Cardiac atrium fibroblast (primary cell): Measurements from ENCODE around the gene TEP1. TPM values are rescaled to one million over a fixed set of nuclear protein-coding genes. Genes with fewer than 3 reads are reported as not detected.

Experiments
- total RNA-seq: library from RNA; depleted of rRNA; stranded (reverse); fragments of >200 nt; gene quantifications from 2 replicates; pipeline ENCODE4 v1.2.3, GENCODE V29; 2015

The TEP1 gene
- total RNA-seq = 11.3 and 14.6 TPM in 2 replicates

DNA sequence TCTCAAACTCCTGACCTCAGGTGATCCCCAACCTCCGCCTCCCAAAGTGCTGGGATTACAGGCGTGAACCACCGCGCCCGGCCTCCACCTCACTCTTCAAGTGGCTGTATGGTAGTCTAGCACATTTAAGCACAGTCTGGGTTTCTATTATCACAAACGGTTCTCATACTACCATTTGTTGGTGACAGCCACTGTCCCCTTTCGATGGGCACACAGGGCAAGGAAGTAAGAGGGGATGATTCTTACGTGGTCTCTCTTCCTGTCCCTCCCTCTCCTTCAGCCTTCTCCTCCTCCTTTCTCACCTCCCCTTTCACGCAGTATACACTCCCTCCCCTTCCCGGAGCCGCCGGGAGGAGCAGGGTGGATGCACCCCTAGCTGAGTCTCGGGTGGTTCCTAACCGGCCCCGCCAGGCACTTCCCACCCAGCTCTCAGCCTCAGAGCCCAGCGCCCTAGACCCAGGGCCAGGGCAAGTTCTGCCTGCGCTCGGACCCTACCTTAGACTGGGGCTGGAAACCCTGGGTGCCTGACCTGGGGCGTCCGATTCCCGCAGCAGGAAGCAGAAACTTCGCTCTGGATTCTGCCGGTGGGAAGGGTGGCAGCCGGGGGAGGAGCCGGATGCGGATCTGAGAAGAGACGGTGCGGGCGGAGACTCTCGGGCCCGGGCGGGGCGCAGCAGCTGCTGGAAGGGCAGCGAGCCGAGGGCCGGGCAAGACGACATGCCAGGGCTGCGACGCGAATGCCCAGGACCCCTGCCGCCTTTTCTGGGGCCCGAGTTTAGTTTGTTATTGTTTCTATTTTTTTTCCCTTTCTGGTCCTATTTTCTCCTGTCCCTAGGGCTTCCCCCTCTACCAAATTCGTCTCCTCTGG lies at the start of gene TEP1:
Gene TEP1, minus strand, starts transcription at position 626 of the 868 bp plus-strand sequence. CDS start 5,062 bp downstream, outside the sequence.

GRCh38 chr14:20461225-20462141 lies 48.2 kb upstream of the TEP1 start, which contains the start of gene PIP4P1:
Gene PIP4P1, minus strand, starts transcription at chr14:20461434. Its CDS starts 109 bp downstream, at chr14:20461325.

GRCh38 chr14:20454516-20455354 lies 41.4 kb upstream of the TEP1 start, which contains the start of the genes APEX1 and OSGEP:
Gene APEX1, plus strand, starts transcription at chr14:20455226. Its CDS starts 420 bp downstream, at chr14:20455646.
Gene OSGEP, minus strand, starts transcription at chr14:20454812. Its CDS starts 129 bp downstream, at chr14:20454683.

DNA sequence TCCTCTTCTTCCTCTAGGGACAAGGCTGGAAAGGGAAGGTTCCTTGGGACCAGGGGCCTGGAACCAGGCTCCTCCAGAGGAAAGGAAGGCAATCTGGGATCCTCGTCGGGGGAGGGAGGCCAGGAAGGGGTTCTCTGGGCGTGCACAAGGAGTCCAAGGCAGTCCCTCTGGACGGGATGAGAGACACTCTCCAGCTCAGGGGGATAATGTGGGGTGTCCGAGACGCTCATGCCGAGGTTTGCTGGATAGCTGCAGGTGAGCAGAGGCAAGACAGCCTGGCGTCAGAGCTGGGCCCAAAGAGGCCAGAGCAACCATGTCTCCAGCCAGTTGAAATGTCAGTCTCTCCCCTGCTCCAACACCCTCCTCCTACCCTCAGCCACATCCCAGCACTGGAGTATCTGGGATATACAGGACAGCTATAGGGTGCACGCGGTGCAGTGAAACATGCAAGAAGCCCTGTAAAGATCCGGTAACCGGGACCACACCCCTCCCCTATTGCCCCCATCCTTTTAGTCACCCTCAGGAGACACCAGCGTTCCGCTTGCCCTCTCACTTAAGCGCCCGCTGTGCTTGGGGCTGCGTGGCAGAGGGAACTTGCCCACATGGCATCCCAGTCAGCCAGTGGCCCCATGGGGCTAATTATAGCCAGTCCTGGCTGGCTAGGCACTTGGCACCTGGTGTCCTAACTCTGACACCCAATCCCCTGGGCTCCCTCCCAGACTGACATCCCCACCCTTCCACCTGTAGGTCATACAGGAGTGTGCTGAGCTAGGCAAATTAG lies 22.5 kb upstream of the TEP1 start, which contains the start of gene KLHL33:
Gene KLHL33, minus strand, starts transcription at position 585 of the 781 bp plus-strand sequence. Its CDS starts 355 bp downstream, at position 230.

DNA sequence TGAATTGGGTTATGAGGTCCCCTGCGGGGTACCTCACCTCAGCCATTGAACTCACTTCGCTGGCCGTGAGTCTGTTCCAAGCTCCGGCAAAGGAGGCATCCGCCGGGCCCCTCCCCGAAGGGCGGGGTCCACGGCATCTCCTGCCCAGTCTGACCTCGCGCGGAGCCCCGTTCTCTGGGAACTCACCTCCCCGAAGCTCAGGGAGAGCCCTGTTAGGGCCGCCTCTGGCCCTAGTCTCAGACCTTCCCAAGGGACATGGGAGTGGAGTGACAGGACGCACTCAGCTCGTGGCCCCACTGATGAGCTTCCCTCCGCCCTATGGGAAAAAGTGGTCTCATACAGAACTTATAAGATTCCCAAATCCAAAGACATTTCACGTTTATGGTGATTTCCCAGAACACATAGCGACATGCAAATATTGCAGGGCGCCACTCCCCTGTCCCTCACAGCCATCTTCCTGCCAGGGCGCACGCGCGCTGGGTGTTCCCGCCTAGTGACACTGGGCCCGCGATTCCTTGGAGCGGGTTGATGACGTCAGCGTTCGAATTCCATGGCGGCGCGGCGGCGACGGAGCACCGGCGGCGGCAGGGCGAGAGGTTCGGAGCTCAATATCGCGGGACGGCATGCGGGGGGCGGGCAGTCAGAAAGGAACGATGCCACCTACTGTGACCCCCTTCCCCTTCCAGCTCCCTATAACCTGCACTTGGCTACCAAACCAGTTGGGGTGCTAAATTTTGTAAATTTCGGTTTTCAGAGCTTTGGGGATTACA lies 70.0 kb downstream of the TEP1 start, which contains the start of gene PARP2:
Gene PARP2, plus strand, starts transcription at position 544 of the 770 bp plus-strand sequence. Its CDS starts 7 bp downstream, at position 551.

DNA sequence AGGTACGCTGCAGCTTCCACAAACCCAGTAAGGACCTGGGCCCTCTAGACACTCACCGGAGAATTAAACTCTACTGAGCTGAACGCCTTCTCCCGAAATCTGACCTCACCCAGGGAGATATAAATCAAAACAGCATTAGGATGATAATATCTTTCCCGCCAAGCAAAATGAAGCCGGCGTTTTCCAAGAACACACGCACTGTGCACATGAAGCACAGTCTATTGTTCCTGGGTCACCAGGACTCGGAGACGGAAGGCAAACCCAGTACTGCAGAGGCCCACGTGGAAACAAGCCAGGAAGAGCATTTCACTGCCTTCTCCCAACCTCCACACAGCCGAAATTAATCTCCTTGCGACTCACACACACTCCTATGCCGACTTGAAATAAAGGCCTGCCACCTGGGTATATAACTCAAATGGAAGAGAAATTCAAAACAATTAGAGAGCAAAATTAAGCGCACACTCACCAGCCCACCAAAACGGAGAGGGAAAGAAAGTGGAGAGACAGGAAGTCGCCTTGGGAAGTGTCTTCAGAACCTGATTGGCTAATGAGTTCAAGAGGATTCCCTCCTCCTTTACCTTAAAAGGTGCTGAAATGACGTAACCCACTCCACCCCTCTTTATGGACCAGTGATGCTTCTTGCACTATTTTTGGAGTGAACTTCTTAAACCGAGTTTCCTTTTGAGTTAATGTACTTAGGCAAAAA lies 80.4 kb downstream of the TEP1 start, which contains the start of gene CCNB1IP1:
Gene CCNB1IP1, minus strand, starts transcription at position 492 of the 706 bp plus-strand sequence. CDS start 16,756 bp downstream, outside the sequence.

Other genes with a start within 250 kb of the TEP1 start
- not detected in 2 replicates for gene OR11G2, start 222.6 kb downstream of the TEP1 start, total RNA-seq
- gene OR11H6, start 189.8 kb downstream of the TEP1 start, total RNA-seq = not detected in 2 replicates
- not detected in 2 replicates for gene OR11H7, start 184.5 kb downstream of the TEP1 start, total RNA-seq
- gene OR11H4, start 174.2 kb downstream of the TEP1 start, total RNA-seq = not detected in 2 replicates
- 7.5 and 9.9 TPM in 2 replicates for gene TTC5, start 107.5 kb downstream of the TEP1 start, total RNA-seq
- gene CCNB1IP1, start 80.2 kb downstream of the TEP1 start, total RNA-seq = 34.8 and 43.9 TPM in 2 replicates
- gene PARP2, start 69.9 kb downstream of the TEP1 start, total RNA-seq = 1.8 and 16.2 TPM in 2 replicates
- gene KLHL33, start 22.7 kb upstream of the TEP1 start, total RNA-seq = 0.49 TPM in 1 of 2 replicates, not detected in the other
- gene OSGEP, start 41.3 kb upstream of the TEP1 start, total RNA-seq = 22.6 and 35.2 TPM in 2 replicates
- 124 and 139 TPM in 2 replicates for gene APEX1, start 41.7 kb upstream of the TEP1 start, total RNA-seq
- gene PIP4P1, start 47.9 kb upstream of the TEP1 start, total RNA-seq = 6.3 and 11.6 TPM in 2 replicates
- gene PNP, start 55.9 kb upstream of the TEP1 start, total RNA-seq = 23.1 and 54.3 TPM in 2 replicates
- gene RNASE10, start 92.0 kb upstream of the TEP1 start, total RNA-seq = not detected in 2 replicates
- not detected in 2 replicates for gene RNASE9, start 147.5 kb upstream of the TEP1 start, total RNA-seq
- not detected in 2 replicates for gene RNASE11, start 174.5 kb upstream of the TEP1 start, total RNA-seq
- not detected in 2 replicates for gene RNASE12, start 177.9 kb upstream of the TEP1 start, total RNA-seq
- gene OR6S1, start 228.2 kb upstream of the TEP1 start, total RNA-seq = not detected in 2 replicates